Epithelial cell of proximal tubule (primary cell): ENCODE data around the gene C20orf202. TPM values are rescaled to one million over a fixed set of nuclear protein-coding genes. Genes with fewer than 3 reads are reported as not detected.

Experiments used
- DNase-seq: peaks from one replicate; pipeline ENCODE4 v3.0.0-alpha.2; 2011; ENCODE audit warnings: low read depth
- H3K4me3 ChIP-seq: 2 replicates; pipeline ENCODE4 v1.5.1; 2011; ENCODE audit warnings: low read depth, mild to moderate bottlenecking, low read length
- CTCF ChIP-seq: conservative IDR thresholded peaks from 2 replicates; pipeline ENCODE4 v1.5.1; 2012; ENCODE audit warnings: low read depth, mild to moderate bottlenecking, low read length
- total RNA-seq: library from RNA; depleted of rRNA; stranded (reverse); fragments of >200 nt; gene quantifications from 2 replicates; pipeline ENCODE4 v1.2.3, GENCODE V29; 2015

The C20orf202 gene
- total RNA-seq, 1 donor from 2014 or later = not detected

GRCh38 chr20:1196634-1197033, 6.6 kb upstream of the C20orf202 start:
- TF ChIP-seq CTCF = no peak
- no peak for DNase-seq

GRCh38 chr20:1197801-1198200, 5.5 kb upstream of the C20orf202 start:
- no peak overlapping the region for H3K4me3 ChIP-seq
- no peak for DNase-seq
- TF ChIP-seq CTCF = no peak

More at GRCh38 chr20:1196634-1197033, 6.6 kb upstream of the C20orf202 start:
- no peak overlapping the region for H3K4me3 ChIP-seq

GRCh38 chr20:1198751-1199150, 4.5 kb upstream of the C20orf202 start:
- H3K4me3 ChIP-seq = no peak overlapping the region
- no peak for TF ChIP-seq CTCF
- no peak for DNase-seq

DNA sequence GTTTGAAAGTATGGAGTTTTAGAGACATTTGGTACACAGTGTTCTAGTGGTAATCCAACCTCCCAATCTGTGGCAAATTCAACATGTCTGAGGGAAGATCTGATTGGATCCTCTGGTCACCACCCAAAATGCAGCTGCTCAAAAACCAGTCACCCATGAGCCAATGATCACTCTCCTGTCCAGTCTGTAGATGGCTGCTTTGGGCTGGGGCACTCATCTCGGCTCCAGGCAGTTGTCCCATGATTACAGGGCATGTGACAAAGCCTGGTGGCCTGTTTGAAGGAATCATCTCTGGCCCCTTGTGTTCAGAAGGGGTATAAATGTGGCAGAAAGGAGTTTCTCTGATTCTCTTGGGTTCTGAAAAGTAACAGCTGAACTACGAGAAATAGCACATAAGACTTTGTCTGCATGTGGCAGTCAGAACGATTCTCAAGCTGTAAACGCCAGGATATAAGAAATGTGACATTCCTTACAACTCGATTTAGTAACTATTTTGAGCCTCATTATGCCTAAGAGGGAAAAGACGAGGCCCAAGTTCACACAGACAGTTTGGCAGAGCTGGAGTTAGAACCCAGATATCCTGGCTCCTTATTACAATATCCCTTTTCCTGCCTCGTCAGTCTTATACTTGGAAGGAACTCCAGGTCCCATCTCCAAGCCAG, 3.9 kb upstream of the C20orf202 start:
- TF ChIP-seq CTCF = no peak
- no peak overlapping the region for H3K4me3 ChIP-seq
- DNase-seq = no peak

GRCh38 chr20:1199964-1200363, 3.3 kb upstream of the C20orf202 start:
- no peak for DNase-seq
- no peak overlapping the region for H3K4me3 ChIP-seq
- no peak for TF ChIP-seq CTCF

GRCh38 chr20:1203630-1204029, 376 bp downstream of the C20orf202 start:
- H3K4me3 ChIP-seq = no peak overlapping the region
- DNase-seq = no peak
- TF ChIP-seq CTCF = no peak

- no peak overlapping the region for H3K4me3 ChIP-seq
- DNase-seq = no peak
- no peak for TF ChIP-seq CTCF
These were observed 859 bp downstream of the C20orf202 start for GRCh38 chr20:1204113-1204512.
